CD4-positive, alpha-beta T cell (primary cell): Measurements from ENCODE around the gene GRHPR. TPM values are rescaled to one million over a fixed set of nuclear protein-coding genes. Genes with fewer than 3 reads are reported as not detected.

Experiments used
- ATAC-seq: fragments of 200-7000 bp; cut with Tn5 transposase; one replicate; pipeline ENCODE4 v1.10.0; 2022; ENCODE audit warnings: mild to moderate bottlenecking; ENCODE audit not compliant: poor library complexity
- CTCF ChIA-PET: fragments of 350-600 bp; sonication (Branson Sonifier 250); formaldehyde crosslinking; loops from one replicate; lab custom pipeline; 2021; ENCODE audit warnings: antibody characterized with exemption, inconsistent platforms; lab: Charles Lee
- POLR2A ChIA-PET: fragments of 350-600 bp; sonication (Branson Sonifier 250); formaldehyde crosslinking; loops from one replicate; lab custom pipeline; 2021; ENCODE audit warnings: antibody characterized with exemption, inconsistent platforms; lab: Charles Lee
- DNase-seq, 14 experiments: peaks; one replicate each; pipeline ENCODE4 v3.0.0-alpha.2; 2013 to 2020; ENCODE audit warnings: mixed read lengths in 2 of 14
- H3K27ac ChIP-seq, 2 donors: one replicate each; pipeline versions ENCODE4 v1.5.1 to v1.7.0; 2013; ENCODE audit warnings: low read length in 2 of 2, low read depth in 1 of 2, mild to moderate bottlenecking in 1 of 2
- H3K27me3 ChIP-seq, 2 experiments: 1 replicate in 1 of 2; 2 replicates in 1 of 2; pipeline versions ENCODE4 v1.6.1 to v1.7.0; 2013; ENCODE audit warnings: low read length in 2 of 2, control low read depth in 1 of 2, mild to moderate bottlenecking in 1 of 2, moderate library complexity in 1 of 2; ENCODE audit not compliant: insufficient read depth in 2 of 2, control insufficient read depth in 1 of 2
- H3K36me3 ChIP-seq: one replicate; pipeline ENCODE4 v1.6.1; 2013; ENCODE audit warnings: low read length, control low read depth; ENCODE audit not compliant: insufficient read depth
- H3K4me1 ChIP-seq: one replicate; pipeline ENCODE4 v1.6.1; 2013; ENCODE audit warnings: low read length, control low read depth; ENCODE audit not compliant: insufficient read depth
- H3K4me3 ChIP-seq: one replicate; pipeline ENCODE4 v1.5.1; 2013; ENCODE audit warnings: mild to moderate bottlenecking, low read length, moderate library complexity
- H3K9me3 ChIP-seq, 2 experiments: 1 replicate in 1 of 2; 2 replicates in 1 of 2; pipeline versions ENCODE4 v1.6.1 to v1.7.0; 2013; ENCODE audit warnings: low read length in 2 of 2, mild to moderate bottlenecking in 2 of 2, control low read depth in 1 of 2, moderate library complexity in 1 of 2; ENCODE audit not compliant: control insufficient read depth in 1 of 2, insufficient read depth in 1 of 2
- H3K27ac Mint-ChIP-seq: one replicate; pipeline ENCODE4 v1.8.0; 2020; ENCODE audit warnings: mixed read lengths
- H3K27me3 Mint-ChIP-seq: one replicate; pipeline ENCODE4 v1.8.0; 2021; ENCODE audit warnings: mixed read lengths
- H3K36me3 Mint-ChIP-seq: one replicate; pipeline ENCODE4 v1.8.0; 2021; ENCODE audit warnings: low read depth, mixed read lengths
- H3K4me1 Mint-ChIP-seq: one replicate; pipeline ENCODE4 v1.8.0; 2021; ENCODE audit warnings: low read depth, mixed read lengths
- H3K4me3 Mint-ChIP-seq: one replicate; pipeline ENCODE4 v1.8.0; 2020; ENCODE audit warnings: mild to moderate bottlenecking, mixed read lengths
- H3K9me3 Mint-ChIP-seq: one replicate; pipeline ENCODE4 v1.8.0; 2020; ENCODE audit warnings: mixed read lengths
- CTCF ChIP-seq: fragments of 200-600 bp; IDR thresholded peaks from one replicate; pipeline ENCODE4 v1.8.0; 2022; ENCODE audit warnings: antibody characterized with exemption, mild to moderate bottlenecking
- intact Hi-C, 2 experiments: fragments of 100-400 bp; cut with DNase I in 1 of 2; cut with micrococcal nuclease in 1 of 2; formaldehyde crosslinking; loops; one replicate each; pipeline versions ENCODE4 v1.15.1 to v1.9.0; 2023 to 2025; cut with DNase I, micrococcal nuclease
- total RNA-seq, 174 experiments: library from RNA in 2 of 174; stranded (reverse) in 2 of 174; gene quantifications; one replicate each; pipeline ENCODE4 v1.2.3 and lab custom pipeline; 2021 to 2026

The GRHPR gene
- total RNA-seq, 2 experiments from 2014 or later = 29.0 to 29.6 TPM

DNA sequence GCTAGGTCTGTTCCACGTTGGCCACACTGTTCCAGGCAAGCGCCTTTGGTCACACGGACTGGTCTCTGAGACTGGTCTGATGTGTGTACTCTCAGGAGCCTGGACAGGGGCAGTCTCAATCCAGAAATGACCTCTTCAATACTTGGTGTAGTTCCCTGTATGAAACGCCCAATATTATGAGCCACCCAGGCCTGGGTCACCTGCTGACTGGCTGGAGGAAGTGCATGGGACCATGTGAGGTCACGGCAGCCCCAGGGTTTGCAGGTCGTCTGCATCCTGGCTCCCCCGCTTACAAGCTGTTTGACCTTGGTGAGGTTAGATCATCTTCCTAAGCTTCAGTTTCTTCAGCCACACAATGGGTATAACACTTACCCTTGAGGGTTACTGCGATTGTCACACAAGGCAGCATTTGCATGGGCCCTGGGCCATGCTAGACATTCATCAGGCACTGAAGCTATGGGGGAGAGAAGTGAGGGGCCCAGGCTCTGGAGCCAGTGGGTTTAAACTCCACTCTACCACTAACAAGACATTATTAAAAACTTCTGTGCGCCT lies 5.2 kb upstream of the GRHPR start:
- CTCF ChIA-PET = no interaction called here
- H3K27ac Mint-ChIP-seq = no peak overlapping the region
- intact Hi-C loops = no loop called here

GRCh38 chr9:37417857-37418618 lies 4.5 kb upstream of the GRHPR start:
- Histone ChIP-seq H3K27ac (no peak overlapping the region), H3K9me3 (no peaks in the 10 kb centered on the region), H3K4me3 (no peak overlapping the region), H3K36me3 (no peaks in the 10 kb centered on the region), H3K27me3 (no peaks in the 10 kb centered on the region), H3K4me1 (peaks cover 20% of the 10 kb centered on the region)
- ChIA-PET CTCF (no interaction called here), POLR2A (no interaction called here)
- Mint-ChIP-seq H3K4me1 (peaks cover 19% of the 10 kb centered on the region), H3K9me3 (no peaks in the 10 kb centered on the region), H3K27me3 (no peaks in the 10 kb centered on the region), H3K4me3 (no peak overlapping the region), H3K36me3 (peaks cover 5% of the 10 kb centered on the region), H3K27ac (no peak overlapping the region)
- DNase-seq (no peak), ATAC-seq (no peak)
- intact Hi-C loops = no loop called here
- TF ChIP-seq CTCF = no peak

More for the DNA sequence above, 5.2 kb upstream of the GRHPR start:
- Histone ChIP-seq H3K4me3 (no peak overlapping the region), H3K27ac (no peak overlapping the region), H3K27me3 (no peaks in the 10 kb centered on the region), H3K9me3 (no peaks in the 10 kb centered on the region), H3K4me1 (peaks cover 15% of the 10 kb centered on the region), H3K36me3 (no peaks in the 10 kb centered on the region)
- no peak for ATAC-seq
- no peak for DNase-seq
- H3K36me3 Mint-ChIP-seq = peaks cover 2% of the 10 kb centered on the region
- no peak overlapping the region for H3K4me3 Mint-ChIP-seq
- no peaks in the 10 kb centered on the region for H3K27me3 Mint-ChIP-seq
- TF ChIP-seq CTCF = no peak
- POLR2A ChIA-PET = no interaction called here
- H3K4me1 Mint-ChIP-seq = peaks cover 14% of the 10 kb centered on the region
- no peaks in the 10 kb centered on the region for H3K9me3 Mint-ChIP-seq

DNA sequence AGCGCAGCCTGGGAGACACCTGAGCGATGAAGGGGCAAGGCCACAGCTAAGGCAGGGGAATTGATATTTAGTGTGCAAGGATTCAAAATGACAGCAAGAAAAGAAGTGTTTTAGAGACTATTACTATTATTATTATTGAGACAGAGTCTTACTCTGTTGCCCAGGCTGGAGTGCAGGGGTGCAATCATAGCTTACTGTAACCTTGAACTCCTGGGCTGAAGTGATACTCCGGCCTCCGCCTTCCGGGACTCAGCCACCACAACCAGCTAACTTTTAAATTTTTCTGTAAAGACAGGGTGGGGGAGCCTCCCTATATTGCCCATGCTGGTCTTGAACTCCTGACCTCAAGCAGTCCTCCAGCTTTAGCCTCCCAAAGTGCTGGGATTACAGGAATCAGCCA lies 3.3 kb upstream of the GRHPR start:
- Mint-ChIP-seq H3K4me1 (peaks cover 30% of the 10 kb centered on the region), H3K27me3 (no peaks in the 10 kb centered on the region), H3K9me3 (no peaks in the 10 kb centered on the region), H3K36me3 (peaks cover 5% of the 10 kb centered on the region), H3K4me3 (peak overlapping the region; percentile 38), H3K27ac (no peak overlapping the region)
- ATAC-seq = no peak
- no peaks in the 10 kb centered on the region for H3K27me3 ChIP-seq
- POLR2A ChIA-PET = no interaction called here
- CTCF ChIA-PET = no interaction called here
- no peak for TF ChIP-seq CTCF
- peaks cover 32% of the 10 kb centered on the region for H3K4me1 ChIP-seq
- no peak overlapping the region for H3K4me3 ChIP-seq
- no peaks in the 10 kb centered on the region for H3K9me3 ChIP-seq
- H3K27ac ChIP-seq = no peak overlapping the region
- no peaks in the 10 kb centered on the region for H3K36me3 ChIP-seq
- intact Hi-C loops = no loop called here
- no peak for DNase-seq
